Breast epithelium (tissue), 3 donors: ENCODE data around the gene AFMID.

Experiments
- POLR2A ChIP-seq: fragments of 450-650 bp; IDR thresholded peaks from one replicate; pipeline ENCODE4 v1.6.1; 2016; ENCODE audit warnings: antibody characterized with exemption, mild to moderate bottlenecking, moderate library complexity
- POLR2AphosphoS5 ChIP-seq, 3 donors: sonication (generic); formaldehyde crosslinking; IDR thresholded peaks; one replicate each; pipeline ENCODE4 v1.6.1; 2017; ENCODE audit warnings: antibody characterized with exemption in 3 of 3
- TF ChIP-seq, protein P1 (sequence below), 3 donors: fragments of 450-650 bp; IDR thresholded peaks; one replicate each; pipeline ENCODE4 v1.5.1; 2016 to 2017; ENCODE audit warnings: antibody characterized with exemption in 3 of 3, mild to moderate bottlenecking in 3 of 3, moderate library complexity in 3 of 3

DNA sequence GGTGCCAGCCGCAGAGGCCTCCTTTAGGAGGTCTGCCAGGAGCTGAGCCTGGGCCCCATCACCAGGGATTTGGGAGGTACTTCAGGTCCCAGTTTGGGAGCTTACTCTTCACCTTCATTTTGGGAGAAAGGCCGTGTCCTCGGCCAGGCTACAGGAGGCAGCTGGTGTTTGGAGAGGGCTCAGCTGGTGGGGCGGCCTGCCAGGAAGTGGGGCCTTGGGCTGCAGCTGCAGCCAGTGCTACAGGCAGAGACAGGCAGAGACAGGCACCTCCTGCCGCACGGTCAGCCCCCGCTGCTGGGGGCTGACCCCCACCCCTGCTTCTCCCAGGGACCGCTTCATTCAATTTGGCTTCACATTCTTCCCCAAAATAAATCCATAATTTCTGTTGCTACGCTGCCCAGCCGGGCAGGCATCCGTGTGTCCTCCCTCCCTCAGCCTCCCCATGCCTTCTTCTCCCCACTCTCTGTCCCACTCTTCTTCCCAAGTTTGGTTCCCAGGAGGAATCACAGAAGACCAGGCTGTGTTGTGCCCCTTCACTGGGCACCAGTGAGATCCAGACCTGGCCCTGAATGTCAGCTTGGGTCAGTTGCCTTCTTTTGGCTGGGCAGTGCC is 50.3 kb downstream of the AFMID start:
- TF ChIP-seq POLR2A: no peak
- TF ChIP-seq, protein P1, sequence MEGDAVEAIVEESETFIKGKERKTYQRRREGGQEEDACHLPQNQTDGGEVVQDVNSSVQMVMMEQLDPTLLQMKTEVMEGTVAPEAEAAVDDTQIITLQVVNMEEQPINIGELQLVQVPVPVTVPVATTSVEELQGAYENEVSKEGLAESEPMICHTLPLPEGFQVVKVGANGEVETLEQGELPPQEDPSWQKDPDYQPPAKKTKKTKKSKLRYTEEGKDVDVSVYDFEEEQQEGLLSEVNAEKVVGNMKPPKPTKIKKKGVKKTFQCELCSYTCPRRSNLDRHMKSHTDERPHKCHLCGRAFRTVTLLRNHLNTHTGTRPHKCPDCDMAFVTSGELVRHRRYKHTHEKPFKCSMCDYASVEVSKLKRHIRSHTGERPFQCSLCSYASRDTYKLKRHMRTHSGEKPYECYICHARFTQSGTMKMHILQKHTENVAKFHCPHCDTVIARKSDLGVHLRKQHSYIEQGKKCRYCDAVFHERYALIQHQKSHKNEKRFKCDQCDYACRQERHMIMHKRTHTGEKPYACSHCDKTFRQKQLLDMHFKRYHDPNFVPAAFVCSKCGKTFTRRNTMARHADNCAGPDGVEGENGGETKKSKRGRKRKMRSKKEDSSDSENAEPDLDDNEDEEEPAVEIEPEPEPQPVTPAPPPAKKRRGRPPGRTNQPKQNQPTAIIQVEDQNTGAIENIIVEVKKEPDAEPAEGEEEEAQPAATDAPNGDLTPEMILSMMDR (IDR thresholded peaks at IDR 0.05): no peak
- no peak for TF ChIP-seq POLR2AphosphoS5 (IDR thresholded peaks at IDR 0.05)
